Pericardium fibroblast (primary cell): ENCODE results near the gene TCN1. TPM values are rescaled to one million over a fixed set of nuclear protein-coding genes. Genes with fewer than 3 reads are reported as not detected.

Experiments
- total RNA-seq: library from RNA; depleted of rRNA; stranded (reverse); fragments of >200 nt; gene quantifications from 2 replicates; pipeline ENCODE4 v1.2.3, GENCODE V29; 2015

Gene TCN1
- not detected in 2 replicates for total RNA-seq

GRCh38 chr11:59866397-59866796 is at the start of gene TCN1:
TSS of gene TCN1 (minus strand) at chr11:59866487. CDS start at chr11:59866470, 17 bp downstream.

GRCh38 chr11:59878575-59878974 is 12.3 kb upstream of the TCN1 start, which contains the start of gene OOSP3:
TSS of gene OOSP3 (plus strand) at chr11:59878782. CDS start at chr11:59878809, 27 bp downstream.

GRCh38 chr11:59845399-59845798 is 20.9 kb downstream of the TCN1 start, which contains the start of gene CBLIF:
TSS of gene CBLIF (minus strand) at chr11:59845499. CDS start at chr11:59845453, 46 bp downstream.

GRCh38 chr11:59810189-59810910 is 55.9 kb downstream of the TCN1 start, which contains the start of gene MRPL16:
TSS of gene MRPL16 (minus strand) at chr11:59810778. CDS start at chr11:59810658, 120 bp downstream.

Other genes starting within 250 kb of the TCN1 start
- gene PATL1, start 197.4 kb downstream of the TCN1 start, total RNA-seq = 10.5 and 12.3 TPM in 2 replicates
- gene OR10V1, start 152.6 kb downstream of the TCN1 start, total RNA-seq = not detected in 2 replicates
- gene STX3, start 111.1 kb downstream of the TCN1 start, total RNA-seq = 10.1 and 21.7 TPM in 2 replicates
- gene MRPL16, start 55.7 kb downstream of the TCN1 start, total RNA-seq = 37.4 and 49.9 TPM in 2 replicates
- gene CBLIF, start 21.0 kb downstream of the TCN1 start, total RNA-seq = not detected in 2 replicates
- not detected in 2 replicates for gene OOSP3, start 12.3 kb upstream of the TCN1 start, total RNA-seq
- gene OOSP1, start 71.9 kb upstream of the TCN1 start, total RNA-seq = not detected in 2 replicates
- not detected in 2 replicates for gene OOSP4A, start 97.5 kb upstream of the TCN1 start, total RNA-seq
- not detected in 2 replicates for gene OOSP4B, start 150.7 kb upstream of the TCN1 start, total RNA-seq
- gene OOSP2, start 173.9 kb upstream of the TCN1 start, total RNA-seq = not detected in 2 replicates
- gene MS4A3, start 190.2 kb upstream of the TCN1 start, total RNA-seq = not detected in 2 replicates
- gene MS4A2, start 222.2 kb upstream of the TCN1 start, total RNA-seq = not detected in 2 replicates